ENCODE measurements around the gene MEPCE.

MEPCE gene

GRCh38 chr7:100465299-100465698 is 35.7 kb downstream of the MEPCE start:
- no peak for DNase-seq

GRCh38 chr7:100465702-100466311 is 36.2 kb downstream of the MEPCE start:
- DNase-seq: no peak

- no peak for DNase-seq
Measured at GRCh38 chr7:100466653-100467605, 37.3 kb downstream of the MEPCE start.

- no peak for DNase-seq
Measured at GRCh38 chr7:100467638-100468373, 38.2 kb downstream of the MEPCE start.

GRCh38 chr7:100469227-100470044 is 39.8 kb downstream of the MEPCE start:
- peak; percentile 76 for DNase-seq

GRCh38 chr7:100471021-100471420 is 41.4 kb downstream of the MEPCE start:
- DNase-seq: no peak

- DNase-seq: no peak
Measured at GRCh38 chr7:100472121-100472851, 42.7 kb downstream of the MEPCE start.

- no peak for DNase-seq
Measured at GRCh38 chr7:100472854-100473499, 43.3 kb downstream of the MEPCE start.

- no peak for DNase-seq
Measured at GRCh38 chr7:100475549-100475948, 45.9 kb downstream of the MEPCE start.

GRCh38 chr7:100476101-100476780 is 46.6 kb downstream of the MEPCE start:
- DNase-seq: no peak

GRCh38 chr7:100476903-100477870 is 47.6 kb downstream of the MEPCE start:
- no peak for DNase-seq

GRCh38 chr7:100477871-100478267 is 48.2 kb downstream of the MEPCE start:
- DNase-seq: no peak

- peak; percentile 84 for DNase-seq
Measured at GRCh38 chr7:100478958-100479660, 49.5 kb downstream of the MEPCE start, which contains the start of gene TSC22D4. TSS of gene TSC22D4 (minus strand) at chr7:100479214. CDS start at chr7:100478038, 1,176 bp downstream.

- no peak for DNase-seq
Measured at GRCh38 chr7:100481466-100481865, 51.8 kb downstream of the MEPCE start.

- no peak for DNase-seq
Measured at GRCh38 chr7:100482728-100483089, 53.1 kb downstream of the MEPCE start.

- DNase-seq: peak; percentile 72
Measured at GRCh38 chr7:100483090-100483721, 53.6 kb downstream of the MEPCE start.

Data from activated CD4-positive, alpha-beta T cell treated with anti-CD3 and anti-CD28 coated beads for 1 hour (primary cell).